Head of caudate nucleus (tissue), 42 donors: ENCODE measurements around the gene CTNNA1.

Source experiments
- DNase-seq, 42 donors: peaks; one replicate each; pipeline versions ENCODE4 v3.0.0 to v3.0.0-alpha.2; 2020 to 2021; ENCODE audit warnings: mixed read lengths in 7 of 42
- intact Hi-C: fragments of 100-400 bp; cut with DNase I; formaldehyde crosslinking; loops from one replicate; pipeline ENCODE4 v1.15.0; 2022

Gene CTNNA1

GRCh38 chr5:138932171-138932810, 179.1 kb downstream of the CTNNA1 start:
- intact Hi-C loops: no loop called here
- peak in 1 of 42 donors; percentile 45 for DNase-seq

- intact Hi-C loops: no loop called here
- DNase-seq: no peak
These were observed 180.5 kb downstream of the CTNNA1 start for GRCh38 chr5:138933522-138934290.

GRCh38 chr5:138934971-138935370, 181.7 kb downstream of the CTNNA1 start:
- intact Hi-C loops: no loop called here
- DNase-seq: peak in 2 of 42 donors; percentile 22 to 29

- intact Hi-C loops: no loop called here
- DNase-seq: peak in 4 of 42 donors; percentile 0 to 46 (median 30)
These were observed 182.2 kb downstream of the CTNNA1 start for GRCh38 chr5:138935466-138935865.

- peak in 2 of 42 donors; percentile 36 to 41 for DNase-seq
- intact Hi-C loops: no loop called here
These were observed 183.2 kb downstream of the CTNNA1 start for GRCh38 chr5:138936225-138936967.

GRCh38 chr5:138936968-138937345, 183.7 kb downstream of the CTNNA1 start:
- intact Hi-C loops: no loop called here
- DNase-seq: peak in 3 of 42 donors; percentile 21 to 47 (median 36)

- intact Hi-C loops: no loop called here
- DNase-seq: peak in 3 of 42 donors; percentile 23 to 43 (median 35)
These were observed 184.5 kb downstream of the CTNNA1 start for GRCh38 chr5:138937392-138938387.

- DNase-seq: peak in 1 of 42 donors; percentile 34
- intact Hi-C loops: no loop called here
These were observed 185.3 kb downstream of the CTNNA1 start for GRCh38 chr5:138938526-138938925.

- intact Hi-C loops: loop anchor here (10.0 kb wide), 1 partner anchor 253 kb away; the partner anchor contains the start of gene SIL1
- DNase-seq: no peak
These were observed 188.8 kb downstream of the CTNNA1 start for GRCh38 chr5:138942066-138942465.

- DNase-seq: peak in 4 of 42 donors; percentile 8 to 32 (median 13)
- intact Hi-C loops: loop anchor here (10.0 kb wide), 1 partner anchor 252 kb away; the partner anchor contains the start of gene SIL1
These were observed 189.6 kb downstream of the CTNNA1 start for GRCh38 chr5:138942861-138943260.

GRCh38 chr5:138943599-138944173, 190.5 kb downstream of the CTNNA1 start:
- intact Hi-C loops: loop anchor here (10.0 kb wide), 1 partner anchor 251 kb away; the partner anchor contains the start of gene SIL1
- DNase-seq: peak in 3 of 42 donors; percentile 5 to 25 (median 19)

GRCh38 chr5:138944527-138945322, 191.5 kb downstream of the CTNNA1 start:
- DNase-seq: peak in 1 of 42 donors; percentile 33
- intact Hi-C loops: loop anchor here (10.0 kb wide), 1 partner anchor 250 kb away; the partner anchor contains the start of gene SIL1

GRCh38 chr5:138945421-138946240, 192.4 kb downstream of the CTNNA1 start:
- intact Hi-C loops: loop anchor here (10.0 kb wide), 1 partner anchor 249 kb away; the partner anchor contains the start of gene SIL1
- peak in 3 of 42 donors; percentile 27 to 78 (median 46) for DNase-seq

- peak in 41 of 42 donors; percentile 47 to 85 (median 73) for DNase-seq
- intact Hi-C loops: loop anchor here (10.0 kb wide), 1 partner anchor 249 kb away; the partner anchor contains the start of gene SIL1
These were observed 193.0 kb downstream of the CTNNA1 start for GRCh38 chr5:138946241-138946623.

- intact Hi-C loops: loop anchor here (10.0 kb wide), 1 partner anchor 248 kb away; the partner anchor contains the start of gene SIL1
- DNase-seq: peak in 1 of 42 donors; percentile 22
These were observed 193.8 kb downstream of the CTNNA1 start for GRCh38 chr5:138946831-138947560.
